ENCODE results near the gene SLIT3. TPM values are rescaled to one million over a fixed set of nuclear protein-coding genes. Genes with fewer than 3 reads are reported as not detected.

SLIT3 gene
- total RNA-seq, 1 donor from 2014 or later = 56.6 TPM

GRCh38 chr5:169089343-169089742 lies 211.6 kb downstream of the SLIT3 start:
- Mint-ChIP-seq H3K27ac (no peak overlapping the region), H3K4me1 (ENCODE audit: unreplicated experiment) (peaks cover 30% of the 10 kb centered on the region), H3K4me3 (no peak overlapping the region), H3K36me3 (peaks cover 12% of the 10 kb centered on the region), H3K27me3 (peaks cover 10% of the 10 kb centered on the region), H3K9me3 (peaks cover 6% of the 10 kb centered on the region)
- peak; percentile 37 for TF ChIP-seq CTCF (conservative IDR thresholded peaks at IDR 0.05)
- no peak for DNase-seq (ENCODE audit: extremely low spot score, unreplicated experiment)

- DNase-seq (ENCODE audit: extremely low spot score, unreplicated experiment) = no peak
- H3K36me3 Mint-ChIP-seq = peaks cover 12% of the 10 kb centered on the region
- H3K27me3 Mint-ChIP-seq = peaks cover 10% of the 10 kb centered on the region
- peaks cover 37% of the 10 kb centered on the region for H3K4me1 Mint-ChIP-seq (ENCODE audit: unreplicated experiment)
- no peak overlapping the region for H3K4me3 Mint-ChIP-seq
- no peak for TF ChIP-seq CTCF (conservative IDR thresholded peaks at IDR 0.05)
- peaks cover 6% of the 10 kb centered on the region for H3K9me3 Mint-ChIP-seq
- H3K27ac Mint-ChIP-seq = no peak overlapping the region
Measured at GRCh38 chr5:169088028-169088725, 212.8 kb downstream of the SLIT3 start.

GRCh38 chr5:169085636-169086035 lies 215.3 kb downstream of the SLIT3 start:
- no peak for DNase-seq (ENCODE audit: extremely low spot score, unreplicated experiment)
- Mint-ChIP-seq H3K4me3 (no peak overlapping the region), H3K4me1 (ENCODE audit: unreplicated experiment) (peaks cover 51% of the 10 kb centered on the region), H3K27me3 (peaks cover 10% of the 10 kb centered on the region), H3K9me3 (peaks cover 6% of the 10 kb centered on the region), H3K36me3 (peaks cover 8% of the 10 kb centered on the region), H3K27ac (no peak overlapping the region)
- no peak for TF ChIP-seq CTCF (conservative IDR thresholded peaks at IDR 0.05)

GRCh38 chr5:169085212-169085611 lies 215.7 kb downstream of the SLIT3 start:
- H3K36me3 Mint-ChIP-seq = peaks cover 8% of the 10 kb centered on the region
- H3K27ac Mint-ChIP-seq = no peak overlapping the region
- peaks cover 55% of the 10 kb centered on the region for H3K4me1 Mint-ChIP-seq (ENCODE audit: unreplicated experiment)
- H3K27me3 Mint-ChIP-seq = peaks cover 10% of the 10 kb centered on the region
- DNase-seq (ENCODE audit: extremely low spot score, unreplicated experiment) = no peak
- H3K4me3 Mint-ChIP-seq = no peak overlapping the region
- peaks cover 6% of the 10 kb centered on the region for H3K9me3 Mint-ChIP-seq
- TF ChIP-seq CTCF (conservative IDR thresholded peaks at IDR 0.05) = no peak

- TF ChIP-seq CTCF (conservative IDR thresholded peaks at IDR 0.05) = no peak
- Mint-ChIP-seq H3K4me1 (ENCODE audit: unreplicated experiment) (peaks cover 55% of the 10 kb centered on the region), H3K9me3 (peaks cover 3% of the 10 kb centered on the region), H3K4me3 (no peak overlapping the region), H3K27ac (no peak overlapping the region), H3K27me3 (peaks cover 10% of the 10 kb centered on the region), H3K36me3 (peaks cover 8% of the 10 kb centered on the region)
- no peak for DNase-seq (ENCODE audit: extremely low spot score, unreplicated experiment)
Measured at GRCh38 chr5:169084775-169085174, 216.2 kb downstream of the SLIT3 start.
